OCI-LY1 (cell line): ENCODE measurements around the gene RREB1.

Experiments used
- H2AFZ ChIP-seq: fragments of 200-600 bp; sonication (generic), shearing (Covaris generic); 2 replicates; pipeline ENCODE4 v1.6.0; 2014; ENCODE audit warnings: antibody characterized with exemption, mild to moderate bottlenecking, low read length
- H3F3A ChIP-seq: fragments of 200-600 bp; sonication (generic), shearing (Covaris generic); 2 replicates; pipeline ENCODE4 v1.6.0; 2014; ENCODE audit warnings: mild to moderate bottlenecking, antibody characterized with exemption, low read length, moderate library complexity; ENCODE audit not compliant: insufficient read depth
- H3K27ac ChIP-seq: fragments of 200-600 bp; sonication (generic); 2 replicates; pipeline ENCODE4 v1.5.1; 2014; ENCODE audit warnings: low read length, mixed run types, mild to moderate bottlenecking, low read depth; ENCODE audit not compliant: poor library complexity, severe bottlenecking
- H3K27me3 ChIP-seq: fragments of 200-600 bp; sonication (generic); 2 replicates; pipeline ENCODE4 v1.6.0; 2014; ENCODE audit warnings: antibody characterized with exemption, mild to moderate bottlenecking, low read length, moderate library complexity; ENCODE audit not compliant: insufficient read depth
- H3K36me3 ChIP-seq: fragments of 200-600 bp; sonication (generic); 2 replicates; pipeline ENCODE4 v1.6.1; 2014; ENCODE audit warnings: mild to moderate bottlenecking, antibody characterized with exemption, low read length, moderate library complexity, mixed read lengths; ENCODE audit not compliant: insufficient read depth
- H3K4me1 ChIP-seq: fragments of 200-600 bp; sonication (generic); 2 replicates; pipeline ENCODE4 v1.5.1; 2014; ENCODE audit warnings: mild to moderate bottlenecking, low read length, moderate library complexity; ENCODE audit not compliant: insufficient read depth, severe bottlenecking
- H3K4me2 ChIP-seq: fragments of 200-600 bp; sonication (generic), shearing (Covaris generic); 2 replicates; pipeline ENCODE4 v1.6.1; 2014; ENCODE audit warnings: low read length
- H3K4me3 ChIP-seq: fragments of 200-600 bp; sonication (generic); 2 replicates; pipeline ENCODE4 v1.5.1; 2014; ENCODE audit warnings: low read length, low read depth, mild to moderate bottlenecking, mixed read lengths; ENCODE audit not compliant: poor library complexity, severe bottlenecking
- H3K79me2 ChIP-seq: fragments of 200-600 bp; shearing (Covaris generic); 2 replicates; pipeline ENCODE4 v1.6.1; 2016; ENCODE audit warnings: mixed run types, low read length, mixed read lengths; ENCODE audit not compliant: insufficient read depth
- H3K9ac ChIP-seq: fragments of 200-600 bp; sonication (generic), shearing (Covaris generic); 2 replicates; pipeline ENCODE4 v1.6.1; 2014; ENCODE audit warnings: mild to moderate bottlenecking, low read length, mixed read lengths
- H3K9me2 ChIP-seq: fragments of 200-600 bp; sonication (generic), shearing (Covaris generic); 2 replicates; pipeline ENCODE4 v1.6.1; 2014; ENCODE audit warnings: low read depth, mild to moderate bottlenecking, low read length, mixed read lengths
- H3K9me3 ChIP-seq: fragments of 200-600 bp; shearing (Covaris generic); 2 replicates; pipeline ENCODE4 v1.6.1; 2014; ENCODE audit warnings: low read length, mixed read lengths
- H4K20me1 ChIP-seq: fragments of 200-600 bp; sonication (generic), shearing (Covaris generic); 2 replicates; pipeline ENCODE4 v1.6.0; 2016; ENCODE audit warnings: mild to moderate bottlenecking, low read length; ENCODE audit not compliant: insufficient read depth
- CTCF ChIP-seq: fragments of 200-600 bp; sonication (generic), shearing (Covaris generic); IDR thresholded peaks from 2 replicates; pipeline ENCODE4 v1.5.1; 2017; ENCODE audit warnings: mild to moderate bottlenecking, antibody characterized with exemption, low read length, moderate library complexity, mixed read lengths
- EZH2 ChIP-seq: fragments of 200-600 bp; sonication (generic), shearing (Covaris generic); IDR thresholded peaks from 2 replicates; pipeline ENCODE4 v1.8.0; 2017; ENCODE audit warnings: borderline replicate concordance, mixed run types, mild to moderate bottlenecking, antibody characterized with exemption, low read length, moderate library complexity, mixed read lengths

RREB1 gene

DNA sequence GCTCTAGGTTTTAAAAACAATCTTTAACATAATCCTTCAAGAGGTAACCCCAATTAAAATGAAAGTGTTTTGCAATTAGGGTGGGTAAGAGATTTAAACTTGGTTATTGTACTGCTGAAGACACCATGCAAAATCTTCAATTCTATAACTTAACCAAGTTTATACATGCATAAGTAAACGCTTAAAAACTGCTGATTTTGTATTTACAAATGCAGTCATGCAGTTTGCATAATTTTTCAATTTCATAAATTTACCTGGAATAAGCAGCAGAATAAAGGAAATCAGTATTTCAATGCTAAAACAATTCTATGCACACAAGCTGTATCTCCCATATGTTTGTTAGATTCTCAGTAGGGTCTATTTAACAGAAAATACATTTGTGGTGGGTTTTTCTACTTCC lies 182.3 kb downstream of the RREB1 start:
- Histone ChIP-seq H3K4me1 (no peaks in the 10 kb centered on the region), H3K4me2 (no peak overlapping the region), H4K20me1 (no peaks in the 10 kb centered on the region), H3K9me3 (no peaks in the 10 kb centered on the region), H3F3A (no peaks in the 10 kb centered on the region; the same call in 1 of the 2 replicates), H3K9ac (no peak overlapping the region), H2AFZ (no peak overlapping the region), H3K4me3 (no peak overlapping the region), H3K27ac (no peak overlapping the region), H3K36me3 (peaks cover 90% of the 10 kb centered on the region), H3K27me3 (no peaks in the 10 kb centered on the region), H3K79me2 (no peaks in the 10 kb centered on the region), H3K9me2 (no peaks in the 10 kb centered on the region)
- TF ChIP-seq CTCF (no peak), EZH2 (no peak)

- no peaks in the 10 kb centered on the region; the same call in 1 of the 2 replicates for H3F3A ChIP-seq
- H3K9me3 ChIP-seq, result no peaks in the 10 kb centered on the region
- no peaks in the 10 kb centered on the region for H3K9me2 ChIP-seq
- no peak overlapping the region for H2AFZ ChIP-seq
- H3K4me3 ChIP-seq, result no peak overlapping the region
- H3K27me3 ChIP-seq, result no peaks in the 10 kb centered on the region
- no peaks in the 10 kb centered on the region for H3K79me2 ChIP-seq
- H3K36me3 ChIP-seq, result peaks cover 90% of the 10 kb centered on the region
- TF ChIP-seq EZH2, result no peak
- no peaks in the 10 kb centered on the region for H3K4me1 ChIP-seq
- H3K4me2 ChIP-seq, result no peak overlapping the region
- no peaks in the 10 kb centered on the region for H4K20me1 ChIP-seq
- H3K9ac ChIP-seq, result no peak overlapping the region
- no peak overlapping the region for H3K27ac ChIP-seq
Measured at GRCh38 chr6:7292596-7293255, 185.0 kb downstream of the RREB1 start.

DNA sequence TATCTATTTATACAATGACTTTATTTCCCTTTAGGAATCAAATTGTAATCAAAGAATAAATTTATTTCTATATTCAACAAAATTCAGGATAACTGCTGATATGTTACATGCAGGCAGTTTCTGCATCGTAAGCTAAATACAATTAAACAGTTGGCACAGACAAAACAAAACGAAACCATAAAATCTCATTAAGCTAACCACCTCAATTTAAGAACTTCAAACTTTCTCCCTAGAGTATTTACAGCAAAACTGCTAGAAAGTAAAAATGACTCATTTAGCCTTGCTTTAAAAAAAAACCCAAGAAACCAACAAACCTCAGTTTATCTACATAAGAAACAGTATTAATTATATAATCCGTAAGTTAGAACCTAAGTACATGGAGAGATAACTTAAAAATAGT lies 188.2 kb downstream of the RREB1 start:
- no peak overlapping the region for H3K4me3 ChIP-seq
- no peak overlapping the region for H3K27ac ChIP-seq
- H3F3A ChIP-seq, result no peaks in the 10 kb centered on the region; the same call in 1 of the 2 replicates
- H2AFZ ChIP-seq, result no peak overlapping the region
- H3K36me3 ChIP-seq, result peaks cover 89% of the 10 kb centered on the region
- no peak overlapping the region for H3K9ac ChIP-seq
- H3K9me2 ChIP-seq, result no peaks in the 10 kb centered on the region
- H3K4me2 ChIP-seq, result no peak overlapping the region
- TF ChIP-seq CTCF (no peak), EZH2 (no peak)
- no peaks in the 10 kb centered on the region for H3K79me2 ChIP-seq
- H3K27me3 ChIP-seq, result no peaks in the 10 kb centered on the region
- no peaks in the 10 kb centered on the region for H3K9me3 ChIP-seq
- no peaks in the 10 kb centered on the region for H3K4me1 ChIP-seq
- no peaks in the 10 kb centered on the region for H4K20me1 ChIP-seq

DNA sequence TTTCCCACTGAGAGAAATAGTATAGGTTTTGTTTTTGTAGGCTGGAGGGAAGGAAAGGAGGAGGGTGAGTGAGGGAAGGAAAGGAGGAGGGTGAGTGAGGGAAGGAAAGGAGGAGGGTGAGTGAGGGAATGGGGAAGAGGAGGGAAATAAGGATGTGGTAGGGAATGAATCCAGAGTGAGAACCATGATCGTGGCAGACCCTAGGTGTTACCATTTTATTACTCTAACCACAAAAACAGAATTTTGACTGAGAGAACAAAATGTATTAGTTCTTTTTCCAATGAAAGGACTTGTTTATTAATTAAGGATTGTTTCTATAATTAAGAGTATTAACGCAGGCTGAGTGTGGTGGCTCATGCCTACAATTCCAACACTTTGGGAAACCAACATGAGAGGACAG lies 188.8 kb downstream of the RREB1 start:
- no peak overlapping the region for H3K4me3 ChIP-seq
- no peak overlapping the region for H2AFZ ChIP-seq
- no peaks in the 10 kb centered on the region for H3K79me2 ChIP-seq
- no peak overlapping the region for H3K4me2 ChIP-seq
- no peaks in the 10 kb centered on the region for H3K9me2 ChIP-seq
- H3F3A ChIP-seq, result no peaks in the 10 kb centered on the region; the same call in 1 of the 2 replicates
- H3K27ac ChIP-seq, result no peak overlapping the region
- peaks cover 90% of the 10 kb centered on the region for H3K36me3 ChIP-seq
- no peaks in the 10 kb centered on the region for H3K4me1 ChIP-seq
- H4K20me1 ChIP-seq, result no peaks in the 10 kb centered on the region
- H3K27me3 ChIP-seq, result no peaks in the 10 kb centered on the region
- no peak overlapping the region for H3K9ac ChIP-seq
- TF ChIP-seq CTCF (no peak), EZH2 (no peak)
- H3K9me3 ChIP-seq, result no peaks in the 10 kb centered on the region
